Neural cell (in vitro differentiated cells): ENCODE results near the gene MED27. TPM values are rescaled to one million over a fixed set of nuclear protein-coding genes. Genes with fewer than 3 reads are reported as not detected.

Experiments
- H2AFZ ChIP-seq: fragments of 200-600, 300-800 bp; sonication (generic), shearing (Covaris generic); 2 replicates; pipeline ENCODE4 v1.6.0; 2014; ENCODE audit warnings: low read depth, mild to moderate bottlenecking, antibody characterized with exemption, low read length, moderate library complexity
- H3F3A ChIP-seq: fragments of 200-600 bp; shearing (Covaris generic); 2 replicates; pipeline ENCODE4 v1.6.1; 2016; ENCODE audit warnings: mild to moderate bottlenecking, moderate library complexity, mixed read lengths, antibody characterized with exemption, low read length; ENCODE audit not compliant: insufficient read depth, poor library complexity, severe bottlenecking
- H3K27ac ChIP-seq: fragments of 200-600, 300-800 bp; sonication (generic), shearing (Covaris generic); 2 replicates; pipeline ENCODE4 v1.5.1; 2014; ENCODE audit warnings: mild to moderate bottlenecking, low read length, moderate library complexity
- H3K27me3 ChIP-seq: fragments of 300-800, 200-600 bp; sonication (generic), shearing (Covaris generic); 2 replicates; pipeline ENCODE4 v1.6.0; 2014; ENCODE audit warnings: mild to moderate bottlenecking, low read depth, low read length, moderate library complexity; ENCODE audit not compliant: insufficient read depth
- H3K36me3 ChIP-seq: fragments of 300-800, 200-600 bp; sonication (generic), shearing (Covaris generic); 2 replicates; pipeline ENCODE4 v1.5.1; 2014; ENCODE audit warnings: mild to moderate bottlenecking, antibody characterized with exemption, low read length, moderate library complexity; ENCODE audit not compliant: insufficient read depth
- H3K4me2 ChIP-seq: fragments of 300-800, 200-600 bp; sonication (generic), shearing (Covaris generic); 2 replicates; pipeline ENCODE4 v1.6.0; 2014; ENCODE audit warnings: mild to moderate bottlenecking, low read length
- H3K4me3 ChIP-seq: fragments of 300-800, 200-600 bp; sonication (generic), shearing (Covaris generic); 2 replicates; pipeline ENCODE4 v1.5.1; 2014; ENCODE audit warnings: mild to moderate bottlenecking, low read length, moderate library complexity
- H3K79me2 ChIP-seq: fragments of 200-600 bp; shearing (Covaris generic); replicated peaks from 2 replicates; pipeline ENCODE4 v1.6.0; 2014; ENCODE audit warnings: mild to moderate bottlenecking, low read length, moderate library complexity; ENCODE audit not compliant: insufficient read depth
- H3K9ac ChIP-seq: fragments of 300-800, 200-600 bp; sonication (generic), shearing (Covaris generic); 2 replicates; pipeline ENCODE4 v1.6.1; 2016; ENCODE audit warnings: mild to moderate bottlenecking, low read length, mixed read lengths
- H3K9me2 ChIP-seq: fragments of 200-600 bp; shearing (Covaris generic); 2 replicates; pipeline ENCODE4 v1.6.1; 2016; ENCODE audit warnings: mild to moderate bottlenecking, low read length, mixed read lengths; ENCODE audit not compliant: insufficient read depth
- H3K9me3 ChIP-seq: fragments of 200-600, 300-800 bp; sonication (generic), shearing (Covaris generic); 2 replicates; pipeline ENCODE4 v1.6.1; 2016; ENCODE audit warnings: mild to moderate bottlenecking, mixed run types, low read length, moderate library complexity, mixed read lengths
- H4K20me1 ChIP-seq: fragments of 200-600 bp; shearing (Covaris generic); 2 replicates; pipeline ENCODE4 v1.6.1; 2016; ENCODE audit warnings: mild to moderate bottlenecking, mixed run types; ENCODE audit not compliant: insufficient read depth
- CTCF ChIP-seq: fragments of 450-650 bp; IDR thresholded peaks from 2 replicates; pipeline ENCODE4 v1.5.1; 2014; ENCODE audit warnings: antibody characterized with exemption, mild to moderate bottlenecking, moderate library complexity; ENCODE audit not compliant: poor library complexity, severe bottlenecking
- EP300 ChIP-seq: fragments of 450-650 bp; conservative IDR thresholded peaks from 2 replicates; pipeline ENCODE4 v1.6.1; 2014; ENCODE audit warnings: antibody characterized with exemption, mild to moderate bottlenecking, moderate library complexity; ENCODE audit not compliant: poor library complexity, severe bottlenecking
- EZH2 ChIP-seq: fragments of 200-600, 300-800 bp; shearing (Covaris generic), sonication (generic); IDR thresholded peaks from 2 replicates; pipeline ENCODE4 v1.6.1; 2014; ENCODE audit warnings: antibody characterized with exemption, low read length, borderline replicate concordance, mild to moderate bottlenecking; ENCODE audit not compliant: insufficient read depth, poor library complexity, severe bottlenecking
- MXI1 ChIP-seq: fragments of 450-650 bp; conservative IDR thresholded peaks from 2 replicates; pipeline ENCODE4 v1.6.1; 2014; ENCODE audit warnings: antibody characterized with exemption, mild to moderate bottlenecking; ENCODE audit not compliant: poor library complexity, severe bottlenecking
- POLR2AphosphoS5 ChIP-seq: IDR thresholded peaks from 2 replicates; pipeline ENCODE4 v1.6.1; 2012
- RAD21 ChIP-seq: fragments of 450-650 bp; conservative IDR thresholded peaks from 2 replicates; pipeline ENCODE4 v1.6.1; 2014; ENCODE audit warnings: antibody characterized with exemption, mild to moderate bottlenecking, moderate library complexity
- REST ChIP-seq: IDR thresholded peaks from 2 replicates; pipeline ENCODE4 v1.6.1; 2012; ENCODE audit warnings: borderline replicate concordance
- SMC3 ChIP-seq: fragments of 450-650 bp; conservative IDR thresholded peaks from 2 replicates; pipeline ENCODE4 v1.6.1; 2014; ENCODE audit warnings: antibody characterized with exemption, mild to moderate bottlenecking, moderate library complexity; ENCODE audit not compliant: poor library complexity
- TAF1 ChIP-seq: IDR thresholded peaks from 2 replicates; pipeline ENCODE4 v1.6.1; 2012; ENCODE audit warnings: low read depth
- polyA plus RNA-seq: library from polyadenylated mRNA; depleted of rRNA; stranded (reverse); fragments of >200 nt; gene quantifications from 2 replicates; pipeline ENCODE4 v1.2.3, GENCODE V29; 2014

MED27 gene
- polyA plus RNA-seq, 1 donor from 2014 or later: 7.5 TPM

GRCh38 chr9:131968632-131969031, 111.0 kb downstream of the MED27 start:
- Histone ChIP-seq H4K20me1 (no peaks in the 10 kb centered on the region), H3K79me2 (no peaks in the 10 kb centered on the region), H3F3A (no peaks in the 10 kb centered on the region)

GRCh38 chr9:131965841-131966240, 113.8 kb downstream of the MED27 start:
- Histone ChIP-seq H3K9ac (no peak overlapping the region), H3K27ac (no peak overlapping the region), H3K4me2 (no peak overlapping the region), H3K9me2 (no peaks in the 10 kb centered on the region), H3K79me2 (no peaks in the 10 kb centered on the region), H4K20me1 (no peaks in the 10 kb centered on the region), H3F3A (no peaks in the 10 kb centered on the region), H3K9me3 (no peaks in the 10 kb centered on the region), H2AFZ (no peak overlapping the region), H3K4me3 (no peak overlapping the region), H3K27me3 (no peaks in the 10 kb centered on the region), H3K36me3 (no peaks in the 10 kb centered on the region)
- TF ChIP-seq REST (no peak), SMC3 (no peak), MXI1 (no peak), POLR2AphosphoS5 (no peak), EP300 (no peak), TAF1 (no peak), EZH2 (no peak)

More at GRCh38 chr9:131968632-131969031, 111.0 kb downstream of the MED27 start:
- no peak overlapping the region for H3K27ac ChIP-seq
- no peak overlapping the region for H2AFZ ChIP-seq
- H3K36me3 ChIP-seq: no peaks in the 10 kb centered on the region
- TF ChIP-seq TAF1: no peak
- no peak for TF ChIP-seq REST
- no peak for TF ChIP-seq POLR2AphosphoS5
- no peak for TF ChIP-seq SMC3
- no peak for TF ChIP-seq CTCF
- no peak for TF ChIP-seq MXI1
- no peak for TF ChIP-seq EP300
- no peak for TF ChIP-seq RAD21
- no peak for TF ChIP-seq EZH2
- no peaks in the 10 kb centered on the region for H3K9me3 ChIP-seq
- H3K4me2 ChIP-seq: no peak overlapping the region
- no peaks in the 10 kb centered on the region for H3K9me2 ChIP-seq
- no peaks in the 10 kb centered on the region for H3K27me3 ChIP-seq
- H3K9ac ChIP-seq: no peak overlapping the region
- H3K4me3 ChIP-seq: no peak overlapping the region
